ENCODE data around the gene GAB4.

Gene GAB4

GRCh38 chr22:16966251-16966650, 41.8 kb downstream of the GAB4 start:
- in situ Hi-C loops (cut with HindIII; ENCODE audit: low pct_ligation_motif_present, low sequenced_read_pairs): no loop called here
- Histone ChIP-seq H3K4me3 (ENCODE audit: low read depth, low read length) (no peak overlapping the region), H3K27me3 (replicated peaks) (no peaks in the 10 kb centered on the region), H3K36me3 (replicated peaks) (no peaks in the 10 kb centered on the region), H3K27ac (no peak overlapping the region)
- no peak for TF ChIP-seq CTCF (IDR thresholded peaks at IDR 0.05; ENCODE audit: low read depth, low read length, missing control alignments)
- no peak for DNase-seq

GRCh38 chr22:16965560-16965959, 42.5 kb downstream of the GAB4 start:
- H3K27me3 ChIP-seq (replicated peaks): no peaks in the 10 kb centered on the region
- in situ Hi-C loops (cut with HindIII; ENCODE audit: low pct_ligation_motif_present, low sequenced_read_pairs): no loop called here
- H3K4me3 ChIP-seq (ENCODE audit: low read depth, low read length): no peak overlapping the region
- no peak for DNase-seq
- TF ChIP-seq CTCF (IDR thresholded peaks at IDR 0.05; ENCODE audit: low read depth, low read length, missing control alignments): no peak
- H3K36me3 ChIP-seq (replicated peaks): no peaks in the 10 kb centered on the region
- no peak overlapping the region for H3K27ac ChIP-seq

- in situ Hi-C loops (cut with HindIII; ENCODE audit: low pct_ligation_motif_present, low sequenced_read_pairs): no loop called here
- TF ChIP-seq CTCF (IDR thresholded peaks at IDR 0.05; ENCODE audit: low read depth, low read length, missing control alignments): no peak
- no peak overlapping the region for H3K4me3 ChIP-seq (ENCODE audit: low read depth, low read length)
- no peak for DNase-seq
- H3K27me3 ChIP-seq (replicated peaks): no peaks in the 10 kb centered on the region
- no peak overlapping the region for H3K27ac ChIP-seq
- no peaks in the 10 kb centered on the region for H3K36me3 ChIP-seq (replicated peaks)
Observed at GRCh38 chr22:16965083-16965482, 42.9 kb downstream of the GAB4 start.

- in situ Hi-C loops (cut with HindIII; ENCODE audit: low pct_ligation_motif_present, low sequenced_read_pairs): no loop called here
- no peak for TF ChIP-seq CTCF (IDR thresholded peaks at IDR 0.05; ENCODE audit: low read depth, low read length, missing control alignments)
- no peaks in the 10 kb centered on the region for H3K27me3 ChIP-seq (replicated peaks)
- DNase-seq: no peak
- no peaks in the 10 kb centered on the region for H3K36me3 ChIP-seq (replicated peaks)
- no peak overlapping the region for H3K27ac ChIP-seq
- H3K4me3 ChIP-seq (ENCODE audit: low read depth, low read length): no peak overlapping the region
Observed at GRCh38 chr22:16964366-16964765, 43.7 kb downstream of the GAB4 start.

- in situ Hi-C loops (cut with HindIII; ENCODE audit: low pct_ligation_motif_present, low sequenced_read_pairs): no loop called here
- no peak for DNase-seq
- Histone ChIP-seq H3K36me3 (replicated peaks) (no peaks in the 10 kb centered on the region), H3K27ac (no peak overlapping the region), H3K4me3 (ENCODE audit: low read depth, low read length) (no peak overlapping the region), H3K27me3 (replicated peaks) (no peaks in the 10 kb centered on the region)
- TF ChIP-seq CTCF (IDR thresholded peaks at IDR 0.05; ENCODE audit: low read depth, low read length, missing control alignments): no peak
Observed at GRCh38 chr22:16963189-16963945, 44.7 kb downstream of the GAB4 start.

GRCh38 chr22:16962501-16962900, 45.5 kb downstream of the GAB4 start:
- Histone ChIP-seq H3K27ac (no peak overlapping the region), H3K36me3 (replicated peaks) (no peaks in the 10 kb centered on the region), H3K4me3 (ENCODE audit: low read depth, low read length) (no peak overlapping the region), H3K27me3 (replicated peaks) (no peaks in the 10 kb centered on the region)
- in situ Hi-C loops (cut with HindIII; ENCODE audit: low pct_ligation_motif_present, low sequenced_read_pairs): no loop called here
- DNase-seq: no peak
- TF ChIP-seq CTCF (IDR thresholded peaks at IDR 0.05; ENCODE audit: low read depth, low read length, missing control alignments): no peak

All from brain microvascular endothelial cell (primary cell).